KMS-11 (cell line): Measurements from ENCODE around the gene GABBR2.

Source experiments
- H2AFZ ChIP-seq: fragments of 200-600 bp; sonication (generic); 2 replicates; pipeline ENCODE4 v1.6.1; 2016; ENCODE audit warnings: antibody characterized with exemption, mixed run types, low read depth
- H3K27ac ChIP-seq: fragments of 200-600 bp; sonication (generic); 2 replicates; pipeline ENCODE4 v1.6.1; 2016; ENCODE audit warnings: mild to moderate bottlenecking, mixed run types
- H3K27me3 ChIP-seq: fragments of 200-600 bp; sonication (generic); 2 replicates; pipeline ENCODE4 v1.6.1; 2017; ENCODE audit warnings: mild to moderate bottlenecking, low read depth, mixed run types, moderate library complexity; ENCODE audit not compliant: insufficient read depth
- H3K36me3 ChIP-seq: fragments of 200-600 bp; sonication (generic); 2 replicates; pipeline ENCODE4 v1.6.1; 2017; ENCODE audit warnings: mild to moderate bottlenecking, mixed run types; ENCODE audit not compliant: insufficient read depth
- H3K4me1 ChIP-seq: fragments of 200-600 bp; sonication (generic); 2 replicates; pipeline ENCODE4 v1.6.1; 2016; ENCODE audit warnings: mild to moderate bottlenecking, low read depth, mixed run types; ENCODE audit not compliant: poor library complexity, severe bottlenecking
- H3K4me2 ChIP-seq: fragments of 200-600 bp; sonication (generic); 2 replicates; pipeline ENCODE4 v1.7.0; 2016; ENCODE audit warnings: mild to moderate bottlenecking, mixed run types
- H3K4me3 ChIP-seq: fragments of 200-600 bp; sonication (generic); IDR thresholded peaks from 2 replicates; pipeline ENCODE4 v1.6.1; 2017; ENCODE audit warnings: low read depth, low read length, mixed read lengths; ENCODE audit not compliant: insufficient read depth
- H3K79me2 ChIP-seq: fragments of 200-600 bp; sonication (generic); 2 replicates; pipeline ENCODE4 v1.6.1; 2016; ENCODE audit warnings: low read depth, mixed run types; ENCODE audit not compliant: insufficient read depth
- H3K9ac ChIP-seq: fragments of 200-600 bp; sonication (generic); 2 replicates; pipeline ENCODE4 v1.6.1; 2016; ENCODE audit warnings: mild to moderate bottlenecking, mixed run types
- H4K20me1 ChIP-seq: fragments of 200-600 bp; sonication (generic); 2 replicates; pipeline ENCODE4 v1.6.1; 2016; ENCODE audit warnings: mild to moderate bottlenecking, mixed run types; ENCODE audit not compliant: insufficient read depth
- TF ChIP-seq, protein P1 (sequence below): fragments of 200-600 bp; sonication (generic); conservative IDR thresholded peaks from 2 replicates; pipeline ENCODE4 v1.6.1; 2017; ENCODE audit warnings: low read depth, mild to moderate bottlenecking, antibody characterized with exemption, low read length, moderate library complexity, mixed read lengths

Gene GABBR2

DNA sequence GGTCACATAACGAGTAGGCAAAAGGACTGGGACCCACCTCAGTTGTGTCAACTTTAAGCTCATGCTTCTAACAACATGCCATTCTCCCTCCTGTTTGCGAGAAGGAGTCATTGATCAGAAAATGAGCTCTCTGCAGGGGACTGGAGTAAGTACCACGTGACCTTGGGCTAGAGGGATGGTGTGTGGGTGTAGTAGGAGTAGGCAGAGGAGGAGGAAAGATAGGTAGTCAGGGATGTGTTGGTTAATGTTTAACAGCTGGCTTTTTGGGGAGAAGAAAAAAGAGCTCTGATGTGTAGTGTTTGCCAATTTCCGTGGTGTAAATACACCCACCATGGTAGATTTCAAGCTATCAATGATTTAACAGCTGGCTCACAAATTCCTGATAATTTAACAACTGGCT is 293.0 kb downstream of the GABBR2 start:
- Histone ChIP-seq H3K79me2 (no peaks in the 10 kb centered on the region), H3K4me1 (no peaks in the 10 kb centered on the region), H3K36me3 (no peaks in the 10 kb centered on the region), H3K9ac (no peak overlapping the region), H3K27ac (no peak overlapping the region), H3K27me3 (no peaks in the 10 kb centered on the region), H3K4me3 (no peak overlapping the region), H4K20me1 (no peaks in the 10 kb centered on the region), H3K4me2 (no peak overlapping the region), H2AFZ (no peak overlapping the region)
- TF ChIP-seq, protein P1, sequence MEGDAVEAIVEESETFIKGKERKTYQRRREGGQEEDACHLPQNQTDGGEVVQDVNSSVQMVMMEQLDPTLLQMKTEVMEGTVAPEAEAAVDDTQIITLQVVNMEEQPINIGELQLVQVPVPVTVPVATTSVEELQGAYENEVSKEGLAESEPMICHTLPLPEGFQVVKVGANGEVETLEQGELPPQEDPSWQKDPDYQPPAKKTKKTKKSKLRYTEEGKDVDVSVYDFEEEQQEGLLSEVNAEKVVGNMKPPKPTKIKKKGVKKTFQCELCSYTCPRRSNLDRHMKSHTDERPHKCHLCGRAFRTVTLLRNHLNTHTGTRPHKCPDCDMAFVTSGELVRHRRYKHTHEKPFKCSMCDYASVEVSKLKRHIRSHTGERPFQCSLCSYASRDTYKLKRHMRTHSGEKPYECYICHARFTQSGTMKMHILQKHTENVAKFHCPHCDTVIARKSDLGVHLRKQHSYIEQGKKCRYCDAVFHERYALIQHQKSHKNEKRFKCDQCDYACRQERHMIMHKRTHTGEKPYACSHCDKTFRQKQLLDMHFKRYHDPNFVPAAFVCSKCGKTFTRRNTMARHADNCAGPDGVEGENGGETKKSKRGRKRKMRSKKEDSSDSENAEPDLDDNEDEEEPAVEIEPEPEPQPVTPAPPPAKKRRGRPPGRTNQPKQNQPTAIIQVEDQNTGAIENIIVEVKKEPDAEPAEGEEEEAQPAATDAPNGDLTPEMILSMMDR = no peak

DNA sequence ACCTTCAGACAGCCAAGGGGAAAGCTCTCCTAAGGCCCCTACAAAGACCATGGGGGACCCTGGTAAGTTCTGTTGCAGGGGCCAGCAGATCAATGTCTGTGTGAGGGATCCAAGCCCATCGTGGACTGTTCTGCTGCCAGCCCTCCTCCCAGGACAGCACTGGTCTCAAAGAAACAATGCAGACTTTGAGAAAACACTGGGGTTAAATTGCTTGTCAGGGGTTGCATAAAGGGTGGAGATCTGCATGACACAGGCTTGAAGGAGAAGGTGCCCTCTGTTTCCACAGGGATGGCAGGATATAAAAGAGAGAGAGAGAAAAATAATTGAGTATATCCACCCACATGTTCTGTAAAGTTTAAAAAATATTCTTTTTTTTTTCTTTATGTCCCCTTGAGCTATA is 295.7 kb downstream of the GABBR2 start:
- Histone ChIP-seq H4K20me1 (no peaks in the 10 kb centered on the region), H3K36me3 (no peaks in the 10 kb centered on the region), H2AFZ (no peak overlapping the region), H3K27me3 (no peaks in the 10 kb centered on the region), H3K9ac (no peak overlapping the region), H3K4me1 (no peaks in the 10 kb centered on the region), H3K27ac (no peak overlapping the region), H3K4me2 (no peak overlapping the region), H3K4me3 (no peak overlapping the region), H3K79me2 (no peaks in the 10 kb centered on the region)
- TF ChIP-seq, protein P1 = no peak

DNA sequence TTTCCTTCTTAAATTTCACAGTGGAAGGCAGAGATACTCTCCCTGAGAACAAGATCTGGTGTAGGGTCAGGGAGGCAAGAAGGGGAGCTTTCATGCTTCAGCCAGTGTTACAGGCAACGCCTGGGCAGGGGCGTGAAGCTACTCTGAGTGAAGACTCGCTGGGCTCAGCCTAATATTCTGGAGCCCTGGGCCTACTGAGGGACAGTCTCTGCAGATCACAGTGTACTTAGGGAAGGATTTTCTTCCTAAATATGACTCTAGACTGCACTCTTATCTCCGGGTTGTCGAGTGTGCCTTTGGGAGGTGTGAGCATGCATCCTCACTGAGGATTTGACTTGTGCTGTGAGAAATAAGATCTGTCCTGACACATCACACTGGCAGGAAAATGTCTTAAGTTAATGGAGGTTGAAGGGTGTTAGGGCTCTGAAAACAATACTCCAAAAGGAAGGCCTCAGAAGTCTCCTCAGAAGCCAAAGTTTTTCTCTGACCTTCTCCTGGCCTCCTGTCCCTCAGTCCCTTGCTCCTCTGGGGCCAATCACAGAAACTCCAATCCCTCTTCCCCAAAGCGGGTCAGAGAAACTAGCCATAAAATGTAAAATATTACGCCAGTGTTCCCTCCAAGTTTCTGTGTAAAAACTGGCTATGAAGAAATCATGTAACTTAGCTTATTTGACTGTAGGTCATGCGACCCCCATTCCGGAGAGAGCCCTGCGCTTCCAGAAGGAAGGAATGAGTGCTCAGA is 296.5 kb downstream of the GABBR2 start:
- H3K27me3 ChIP-seq = no peaks in the 10 kb centered on the region
- H3K27ac ChIP-seq = no peak overlapping the region
- TF ChIP-seq, protein P1 = no peak
- no peaks in the 10 kb centered on the region for H4K20me1 ChIP-seq
- no peak overlapping the region for H3K4me2 ChIP-seq
- no peak overlapping the region for H3K4me3 ChIP-seq
- no peak overlapping the region for H2AFZ ChIP-seq
- H3K79me2 ChIP-seq = no peaks in the 10 kb centered on the region
- H3K36me3 ChIP-seq = no peaks in the 10 kb centered on the region
- H3K4me1 ChIP-seq = no peaks in the 10 kb centered on the region
- no peak overlapping the region for H3K9ac ChIP-seq

DNA sequence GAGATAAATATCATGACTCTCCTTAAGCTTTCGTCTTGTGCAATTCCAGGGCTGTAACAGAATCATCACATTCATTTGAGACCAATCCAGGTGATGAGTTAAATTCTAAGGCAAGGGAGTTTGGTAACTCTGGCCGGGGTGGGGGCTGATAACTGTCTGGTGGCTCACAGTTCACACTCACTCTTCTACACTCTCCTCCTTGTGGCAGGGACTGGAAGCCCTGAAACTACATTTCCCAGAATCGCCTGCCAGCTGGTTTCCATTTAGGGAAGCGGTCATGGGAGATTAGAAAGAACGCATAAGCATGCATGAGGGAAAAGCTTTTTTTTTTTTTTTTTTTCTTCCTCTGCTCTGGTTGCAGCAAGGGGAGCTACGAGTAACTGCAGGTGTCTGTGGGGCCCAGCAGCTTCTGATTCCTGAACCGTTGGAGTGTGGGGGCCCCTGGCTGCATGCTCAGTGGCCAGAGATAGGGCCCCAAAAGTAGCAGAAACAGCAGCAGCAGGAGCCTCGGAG is 298.5 kb downstream of the GABBR2 start:
- Histone ChIP-seq H3K27me3 (no peaks in the 10 kb centered on the region), H2AFZ (no peak overlapping the region), H3K27ac (no peak overlapping the region), H3K9ac (no peak overlapping the region), H4K20me1 (no peaks in the 10 kb centered on the region), H3K4me1 (no peaks in the 10 kb centered on the region), H3K4me2 (no peak overlapping the region), H3K79me2 (no peaks in the 10 kb centered on the region), H3K36me3 (no peaks in the 10 kb centered on the region), H3K4me3 (no peak overlapping the region)
- TF ChIP-seq, protein P1 = no peak
